Suppressor macrophage (primary cell): ENCODE results near the gene EPHA7.

Experiments
- DNase-seq, 4 experiments: peaks; one replicate each; pipeline ENCODE4 v3.0.0-alpha.2; 2020 to 2022

EPHA7 gene

GRCh38 chr6:93323630-93324029 is 95.7 kb downstream of the EPHA7 start:
- DNase-seq = no peak

GRCh38 chr6:93322651-93323050 is 96.7 kb downstream of the EPHA7 start:
- no peak for DNase-seq

- no peak for DNase-seq
These were observed 100.1 kb downstream of the EPHA7 start for GRCh38 chr6:93319304-93319703.

- no peak for DNase-seq
These were observed 101.2 kb downstream of the EPHA7 start for GRCh38 chr6:93318121-93318520.

GRCh38 chr6:93317592-93317991 is 101.8 kb downstream of the EPHA7 start:
- DNase-seq = no peak

- no peak for DNase-seq
These were observed 111.6 kb downstream of the EPHA7 start for GRCh38 chr6:93307505-93308409.

- DNase-seq = no peak
These were observed 114.3 kb downstream of the EPHA7 start for GRCh38 chr6:93305088-93305487.

GRCh38 chr6:93304505-93304904 is 114.9 kb downstream of the EPHA7 start:
- no peak for DNase-seq

GRCh38 chr6:93300661-93301060 is 118.7 kb downstream of the EPHA7 start:
- DNase-seq = no peak

GRCh38 chr6:93299622-93300021 is 119.7 kb downstream of the EPHA7 start:
- no peak for DNase-seq

- no peak for DNase-seq
These were observed 123.7 kb downstream of the EPHA7 start for GRCh38 chr6:93295631-93296030.

- DNase-seq = no peak
These were observed 124.5 kb downstream of the EPHA7 start for GRCh38 chr6:93294879-93295278.

- no peak for DNase-seq
These were observed 125.5 kb downstream of the EPHA7 start for GRCh38 chr6:93293872-93294271.

GRCh38 chr6:93293460-93293859 is 125.9 kb downstream of the EPHA7 start:
- no peak for DNase-seq

- no peak for DNase-seq
These were observed 136.8 kb downstream of the EPHA7 start for GRCh38 chr6:93282521-93283031.

- DNase-seq = no peak
These were observed 141.1 kb downstream of the EPHA7 start for GRCh38 chr6:93278241-93278640.

- DNase-seq = no peak
These were observed 146.5 kb downstream of the EPHA7 start for GRCh38 chr6:93272896-93273295.

GRCh38 chr6:93272211-93272610 is 147.1 kb downstream of the EPHA7 start:
- no peak for DNase-seq

GRCh38 chr6:93266116-93266817 is 153.1 kb downstream of the EPHA7 start:
- DNase-seq = no peak

GRCh38 chr6:93260881-93261280 is 158.5 kb downstream of the EPHA7 start:
- DNase-seq = no peak

GRCh38 chr6:93259332-93259731 is 160.0 kb downstream of the EPHA7 start:
- no peak for DNase-seq

- DNase-seq = no peak
These were observed 166.4 kb downstream of the EPHA7 start for GRCh38 chr6:93252930-93253329.

- DNase-seq = no peak
These were observed 170.7 kb downstream of the EPHA7 start for GRCh38 chr6:93248631-93249030.
